ENCODE measurements around the gene VWA2. TPM values are rescaled to one million over a fixed set of nuclear protein-coding genes. Genes with fewer than 3 reads are reported as not detected.

The VWA2 gene
- total and polyA plus RNA-seq, 4 donors, result 1.6 to 18.3 (median 8.4) TPM

DNA sequence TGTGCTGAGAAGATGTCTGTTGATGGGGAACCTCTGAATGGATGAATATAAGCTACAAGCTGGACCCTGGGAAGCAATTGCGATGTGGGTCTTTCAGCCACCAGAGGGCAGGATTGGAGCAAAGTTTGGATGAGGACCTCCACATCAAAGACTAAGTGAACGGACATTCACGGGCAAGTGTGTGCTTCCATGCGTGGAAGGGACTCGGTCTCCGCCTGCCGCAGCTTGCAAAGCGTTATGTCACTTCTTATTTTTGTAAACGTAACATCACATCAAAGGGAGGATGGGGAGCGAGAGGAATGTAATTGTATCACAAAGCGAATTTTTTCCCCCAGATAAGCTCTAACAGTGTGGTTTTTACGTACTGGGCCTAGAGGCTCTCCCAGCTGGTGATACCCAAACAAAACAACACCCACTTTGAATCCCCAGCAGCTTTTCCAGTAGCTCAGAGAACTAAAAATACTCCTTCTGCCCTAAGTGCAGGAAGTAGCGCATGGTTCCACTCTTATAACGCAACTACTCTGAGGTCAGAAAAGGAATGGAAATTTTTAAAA lies 65.0 kb downstream of the VWA2 start:
- TF ChIP-seq, protein P1, sequence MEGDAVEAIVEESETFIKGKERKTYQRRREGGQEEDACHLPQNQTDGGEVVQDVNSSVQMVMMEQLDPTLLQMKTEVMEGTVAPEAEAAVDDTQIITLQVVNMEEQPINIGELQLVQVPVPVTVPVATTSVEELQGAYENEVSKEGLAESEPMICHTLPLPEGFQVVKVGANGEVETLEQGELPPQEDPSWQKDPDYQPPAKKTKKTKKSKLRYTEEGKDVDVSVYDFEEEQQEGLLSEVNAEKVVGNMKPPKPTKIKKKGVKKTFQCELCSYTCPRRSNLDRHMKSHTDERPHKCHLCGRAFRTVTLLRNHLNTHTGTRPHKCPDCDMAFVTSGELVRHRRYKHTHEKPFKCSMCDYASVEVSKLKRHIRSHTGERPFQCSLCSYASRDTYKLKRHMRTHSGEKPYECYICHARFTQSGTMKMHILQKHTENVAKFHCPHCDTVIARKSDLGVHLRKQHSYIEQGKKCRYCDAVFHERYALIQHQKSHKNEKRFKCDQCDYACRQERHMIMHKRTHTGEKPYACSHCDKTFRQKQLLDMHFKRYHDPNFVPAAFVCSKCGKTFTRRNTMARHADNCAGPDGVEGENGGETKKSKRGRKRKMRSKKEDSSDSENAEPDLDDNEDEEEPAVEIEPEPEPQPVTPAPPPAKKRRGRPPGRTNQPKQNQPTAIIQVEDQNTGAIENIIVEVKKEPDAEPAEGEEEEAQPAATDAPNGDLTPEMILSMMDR (IDR thresholded peaks at IDR 0.05; ENCODE audit: control extremely low read depth, extremely low read depth), result peak; percentile 75
- Histone ChIP-seq H3K9me3 (ENCODE audit: control insufficient read depth in 4 of 4, insufficient read depth in 3 of 4, low read length in 3 of 4) (no peaks in the 10 kb centered on the region), H3K27me3 (ENCODE audit: control insufficient read depth in 3 of 3, insufficient read depth in 3 of 3, low read length in 2 of 3) (no peaks in the 10 kb centered on the region), H3K4me3 (no peak overlapping the region), H3K27ac (ENCODE audit: low read depth in 1 of 2, low read length in 1 of 2) (no peak overlapping the region), H3K9ac (ENCODE audit: insufficient read depth in 1 of 2, low read length in 2 of 2) (peak overlapping the region in 1 of 2 donors; percentile 30), H3K36me3 (ENCODE audit: control insufficient read depth in 4 of 4, insufficient read depth in 4 of 4, low read length in 4 of 4) (peaks cover 0 to 16% (median 6%) of the 10 kb centered on the region in 4 donors), H3K4me1 (ENCODE audit: control insufficient read depth in 5 of 5, insufficient read depth in 5 of 5, low read length in 5 of 5) (peaks cover 0 to 14% (median 8%) of the 10 kb centered on the region in 5 donors)
- DNase-seq (peak; percentile 90 to 94 (median 94)), ATAC-seq (ENCODE audit: insufficient read depth, low FRiP score) (peak; percentile 51)
- WGBS, 2 donors, result 1 to 2% methylated on average over 14 of the region's 14 CpGs

DNA sequence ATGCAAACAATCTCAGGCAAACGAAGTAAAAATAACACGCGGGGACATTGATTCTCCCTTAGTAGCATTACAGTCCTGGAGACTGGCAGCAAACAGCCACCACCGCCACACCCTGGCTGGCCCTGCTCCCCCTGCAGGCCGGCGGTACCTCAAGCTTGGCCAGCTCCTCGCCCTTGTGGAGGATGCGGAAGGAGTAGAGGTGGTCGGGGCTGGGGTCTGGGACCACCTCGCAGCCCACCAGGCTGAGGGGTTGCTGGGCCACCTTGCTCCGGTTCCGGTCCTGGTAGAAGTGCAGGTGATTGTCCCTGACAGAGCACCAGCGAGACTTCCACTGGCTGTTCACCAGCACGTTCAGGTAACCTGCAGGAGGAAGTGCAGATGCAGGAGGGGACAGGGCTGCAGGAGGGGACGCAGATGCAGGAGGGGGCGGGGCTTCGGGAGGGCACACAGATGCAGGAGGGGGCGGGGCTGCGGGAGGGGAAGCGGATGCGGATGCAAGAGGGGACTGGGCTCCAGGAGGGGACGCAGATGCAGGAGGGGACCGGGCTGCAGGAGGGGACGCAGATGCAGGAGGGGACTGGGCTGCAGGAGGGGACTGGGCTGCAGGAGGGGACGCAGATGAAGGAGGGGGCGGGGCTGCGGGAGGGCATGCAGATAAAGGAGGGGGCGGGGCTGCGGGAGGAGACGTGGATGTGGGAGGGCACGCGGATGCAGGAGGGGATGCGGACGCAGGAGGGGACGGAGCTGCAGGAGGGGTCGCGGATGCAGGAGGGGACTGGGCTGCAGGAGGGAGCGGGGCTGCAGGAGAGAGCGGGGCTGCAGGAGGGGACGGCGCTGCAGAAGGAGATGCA lies 65.7 kb downstream of the VWA2 start:
- Histone ChIP-seq H3K4me1 (ENCODE audit: control insufficient read depth in 5 of 5, insufficient read depth in 5 of 5, low read length in 5 of 5) (peaks cover 0 to 14% (median 8%) of the 10 kb centered on the region in 5 donors), H3K9ac (ENCODE audit: insufficient read depth in 1 of 2, low read length in 2 of 2) (no peak overlapping the region), H3K27ac (ENCODE audit: low read depth in 1 of 2, low read length in 1 of 2) (no peak overlapping the region), H3K36me3 (ENCODE audit: control insufficient read depth in 4 of 4, insufficient read depth in 4 of 4, low read length in 4 of 4) (peaks cover 0 to 16% (median 6%) of the 10 kb centered on the region in 4 donors), H3K9me3 (ENCODE audit: control insufficient read depth in 4 of 4, insufficient read depth in 3 of 4, low read length in 3 of 4) (no peaks in the 10 kb centered on the region), H3K27me3 (ENCODE audit: control insufficient read depth in 3 of 3, insufficient read depth in 3 of 3, low read length in 2 of 3) (no peaks in the 10 kb centered on the region), H3K4me3 (no peak overlapping the region)
- TF ChIP-seq, protein P1 (IDR thresholded peaks at IDR 0.05; ENCODE audit: control extremely low read depth, extremely low read depth), result peak; percentile 8
- ATAC-seq (ENCODE audit: insufficient read depth, low FRiP score) (peak; percentile 58), DNase-seq (peak; percentile 34 to 54 (median 53))
- 11 to 13% methylated on average over 40 to 41 of the region's 41 CpGs for WGBS, 2 donors

DNA sequence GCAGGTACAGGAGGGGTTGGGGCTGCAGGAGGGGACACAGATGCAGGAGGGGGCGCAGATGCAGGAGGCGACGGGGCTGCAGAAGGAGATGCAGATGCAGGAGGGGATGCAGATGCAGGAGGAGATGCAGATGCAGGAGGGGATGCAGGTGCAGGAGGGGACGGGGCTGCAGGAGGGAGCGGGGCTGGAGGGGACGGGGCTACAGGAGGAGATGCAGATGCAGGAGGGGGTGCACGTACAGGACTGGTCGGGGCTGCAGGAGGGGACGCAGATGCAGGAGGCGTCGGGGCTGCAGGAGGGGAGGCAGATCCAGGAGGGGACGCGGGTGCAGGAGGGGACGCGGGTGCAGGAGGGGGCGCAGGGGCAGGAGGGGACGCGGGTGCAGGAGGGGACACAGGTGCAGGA lies 66.5 kb downstream of the VWA2 start:
- H3K36me3 ChIP-seq (ENCODE audit: control insufficient read depth in 4 of 4, insufficient read depth in 4 of 4, low read length in 4 of 4), result peaks cover 0 to 13% (median 4%) of the 10 kb centered on the region in 4 donors
- DNase-seq, result no peak
- H3K4me3 ChIP-seq, result no peak overlapping the region
- TF ChIP-seq, protein P1 (IDR thresholded peaks at IDR 0.05; ENCODE audit: control extremely low read depth, extremely low read depth), result no peak
- no peak overlapping the region for H3K9ac ChIP-seq (ENCODE audit: insufficient read depth in 1 of 2, low read length in 2 of 2)
- peaks cover 0 to 14% (median 8%) of the 10 kb centered on the region in 5 donors for H3K4me1 ChIP-seq (ENCODE audit: control insufficient read depth in 5 of 5, insufficient read depth in 5 of 5, low read length in 5 of 5)
- 91 to 96% methylated on average over 18 of the region's 18 CpGs for WGBS, 2 donors
- H3K27me3 ChIP-seq (ENCODE audit: control insufficient read depth in 3 of 3, insufficient read depth in 3 of 3, low read length in 2 of 3), result no peaks in the 10 kb centered on the region
- no peak overlapping the region for H3K27ac ChIP-seq (ENCODE audit: low read depth in 1 of 2, low read length in 1 of 2)
- ATAC-seq (ENCODE audit: insufficient read depth, low FRiP score), result no peak
- no peaks in the 10 kb centered on the region for H3K9me3 ChIP-seq (ENCODE audit: control insufficient read depth in 4 of 4, insufficient read depth in 3 of 4, low read length in 3 of 4)
